GM18867 (cell line): ENCODE measurements around the gene PPP2R5B.

Experiments used
- ATAC-seq: cut with Tn5 transposase; IDR thresholded peaks from one replicate; pipeline ENCODE4 v1.9.1; 2021; ENCODE audit warnings: mild to moderate bottlenecking, moderate library complexity; ENCODE audit not compliant: unreplicated experiment

Gene PPP2R5B

GRCh38 chr11:64926689-64927088 lies 2.2 kb downstream of the PPP2R5B start:
- no peak for ATAC-seq

DNA sequence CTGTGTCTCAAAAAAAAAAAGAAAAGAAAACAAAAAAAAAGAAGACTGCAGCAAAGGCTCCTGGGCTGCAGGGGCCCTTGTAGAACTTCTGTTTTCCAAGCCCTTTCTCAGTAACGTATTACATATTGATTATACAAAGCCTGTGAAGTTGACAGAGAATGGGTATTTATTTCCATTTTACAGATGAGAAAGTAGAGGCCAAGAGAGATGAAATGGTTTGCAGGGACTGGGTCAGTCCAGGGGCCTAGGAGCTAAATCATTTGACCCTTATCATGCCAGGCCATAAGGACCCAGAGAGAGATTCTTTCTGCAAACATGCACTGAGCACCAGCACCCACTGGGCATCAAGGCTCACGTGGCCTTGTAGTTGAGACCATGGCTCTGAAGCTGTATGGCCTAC lies 4.5 kb downstream of the PPP2R5B start:
- no peak for ATAC-seq

- no peak for ATAC-seq
Observed at GRCh38 chr11:64929625-64930024, 5.1 kb downstream of the PPP2R5B start.

DNA sequence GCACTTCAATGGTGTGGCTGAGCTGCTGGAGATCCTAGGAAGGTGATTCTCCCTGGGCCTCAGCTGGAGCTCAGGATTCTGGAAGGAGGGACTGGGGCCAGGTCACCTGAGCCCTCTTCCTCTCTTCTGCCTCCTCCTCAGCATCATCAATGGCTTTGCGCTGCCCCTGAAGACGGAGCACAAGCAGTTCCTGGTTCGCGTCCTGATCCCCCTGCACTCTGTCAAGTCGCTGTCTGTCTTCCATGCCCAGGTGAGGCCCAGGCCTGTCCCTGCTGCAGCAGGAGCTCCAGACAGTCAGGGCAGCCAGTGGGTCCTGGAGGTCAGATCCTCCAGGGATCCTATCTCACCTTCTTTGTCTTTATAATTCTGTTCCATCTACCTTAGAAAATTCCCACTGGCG lies 5.9 kb downstream of the PPP2R5B start:
- ATAC-seq: no peak

DNA sequence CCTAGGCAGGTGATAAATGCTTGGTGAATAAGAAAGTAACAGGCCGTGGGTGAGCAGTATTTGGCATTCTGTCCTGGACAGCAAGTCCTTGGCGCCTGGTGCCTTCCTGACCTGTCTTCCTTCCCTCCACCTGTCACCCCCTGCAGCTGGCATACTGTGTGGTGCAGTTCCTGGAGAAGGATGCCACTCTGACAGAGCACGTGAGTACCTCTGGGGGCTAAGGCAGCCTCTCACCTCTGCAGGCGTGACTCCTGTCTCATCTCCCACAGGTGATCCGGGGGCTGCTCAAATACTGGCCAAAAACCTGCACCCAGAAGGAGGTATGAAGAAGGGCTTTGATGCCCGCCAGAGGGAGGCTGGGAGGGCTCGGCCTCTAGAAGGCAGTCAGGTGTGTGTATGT lies 6.8 kb downstream of the PPP2R5B start:
- no peak for ATAC-seq

- no peak for ATAC-seq
Observed at GRCh38 chr11:64932324-64932723, 7.8 kb downstream of the PPP2R5B start.

DNA sequence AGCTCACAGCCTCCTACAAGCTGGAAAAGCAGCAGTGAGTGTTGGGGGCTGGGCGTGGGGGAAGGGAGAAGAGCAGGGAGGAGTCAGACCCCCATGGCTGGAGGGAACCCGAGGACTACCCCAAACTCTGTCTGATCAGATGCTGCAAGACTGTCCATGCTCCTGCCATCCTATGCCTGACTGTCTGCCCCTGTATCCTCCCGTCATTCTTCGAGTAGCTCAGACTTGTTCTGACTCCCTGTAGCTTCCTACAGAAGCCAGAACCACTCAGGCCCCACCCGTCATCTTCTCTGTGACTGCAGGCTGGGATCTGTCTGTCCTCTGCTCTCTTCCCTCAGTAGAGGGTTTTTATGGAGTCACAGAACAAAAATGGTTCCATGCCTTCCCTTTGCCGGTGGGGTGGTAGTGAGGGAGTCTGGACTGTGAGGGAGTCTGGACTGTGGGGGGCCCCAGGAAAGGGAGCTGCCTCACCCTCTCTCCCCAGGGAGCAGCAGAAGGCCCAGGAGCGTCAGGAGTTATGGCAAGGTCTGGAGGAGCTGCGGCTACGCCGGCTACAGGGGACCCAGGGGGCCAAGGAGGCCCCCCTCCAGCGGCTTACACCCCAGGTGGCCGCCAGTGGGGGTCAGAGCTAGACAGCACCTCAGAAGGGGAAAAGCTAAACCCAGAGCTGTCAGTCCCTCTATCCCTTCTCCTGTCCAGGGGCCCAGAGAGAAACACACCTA lies 8.9 kb downstream of the PPP2R5B start:
- ATAC-seq: no peak

DNA sequence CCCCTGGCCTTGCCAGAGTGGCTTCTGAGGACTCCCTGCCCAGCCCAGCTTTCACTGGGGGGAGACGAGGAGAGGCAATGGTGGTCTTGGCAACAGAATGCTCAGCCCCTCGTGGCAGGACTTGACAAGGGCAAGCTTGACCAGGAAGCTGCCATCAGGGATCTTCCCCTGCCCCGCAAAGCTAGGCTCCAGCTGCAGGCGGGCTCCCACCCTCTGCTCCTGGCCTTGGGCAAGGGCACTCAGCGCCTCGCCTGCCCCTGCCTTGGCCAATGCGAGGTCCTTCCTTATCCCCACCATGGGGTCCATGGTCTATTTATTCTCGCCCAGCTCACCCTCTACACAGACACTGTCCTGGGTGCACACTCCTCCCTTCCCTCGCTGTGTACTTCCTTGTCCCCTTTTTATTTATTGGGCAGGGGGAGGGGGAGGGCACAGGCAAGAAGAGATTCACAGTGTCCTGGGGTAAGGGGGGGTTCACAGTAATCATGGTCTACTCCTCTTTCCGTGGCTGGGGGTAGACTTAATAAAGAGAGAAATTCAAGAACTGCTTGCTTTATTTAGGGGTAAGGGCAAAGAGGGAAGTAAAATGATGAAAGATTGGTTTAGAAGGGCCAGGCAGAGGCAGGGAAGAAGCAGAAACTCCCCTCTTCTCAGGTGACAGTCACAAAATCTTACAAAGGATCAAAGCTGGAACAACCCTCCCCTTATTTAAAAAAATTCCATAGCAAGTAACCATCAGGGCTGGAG lies 9.6 kb downstream of the PPP2R5B start:
- no peak for ATAC-seq

DNA sequence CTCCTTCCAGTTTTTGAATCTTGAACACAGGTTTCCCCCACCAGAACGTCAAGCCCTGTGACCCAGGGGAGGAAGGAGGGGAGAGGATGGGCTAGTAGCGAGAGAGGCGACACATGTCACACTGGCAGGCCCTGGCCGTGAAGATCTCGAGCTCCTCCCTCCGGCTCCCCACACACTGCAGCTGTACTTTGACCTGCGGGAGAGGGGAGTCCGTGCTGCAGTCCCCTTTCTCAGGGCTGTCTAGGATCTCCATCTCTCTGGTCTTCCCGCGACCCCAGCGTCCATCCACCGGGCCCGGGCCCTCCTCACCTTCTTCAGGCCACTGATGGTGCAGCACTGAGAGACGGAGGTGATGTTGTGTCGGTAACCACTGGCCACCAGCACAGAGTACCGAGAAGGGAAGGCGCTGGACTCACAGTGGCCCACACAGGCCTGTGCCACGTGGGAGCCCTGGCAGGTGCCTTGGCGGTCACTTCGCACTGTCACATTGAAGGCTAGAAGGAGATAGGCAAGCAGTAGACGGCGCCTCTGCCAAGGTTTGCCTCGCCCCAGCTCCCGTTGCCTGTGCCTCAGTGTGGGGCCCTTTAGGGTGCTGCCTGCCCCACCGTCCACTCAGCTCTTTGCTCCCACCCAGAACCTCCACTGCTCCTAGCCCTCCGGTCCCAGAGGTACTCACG lies 10.3 kb downstream of the PPP2R5B start:
- ATAC-seq: no peak

DNA sequence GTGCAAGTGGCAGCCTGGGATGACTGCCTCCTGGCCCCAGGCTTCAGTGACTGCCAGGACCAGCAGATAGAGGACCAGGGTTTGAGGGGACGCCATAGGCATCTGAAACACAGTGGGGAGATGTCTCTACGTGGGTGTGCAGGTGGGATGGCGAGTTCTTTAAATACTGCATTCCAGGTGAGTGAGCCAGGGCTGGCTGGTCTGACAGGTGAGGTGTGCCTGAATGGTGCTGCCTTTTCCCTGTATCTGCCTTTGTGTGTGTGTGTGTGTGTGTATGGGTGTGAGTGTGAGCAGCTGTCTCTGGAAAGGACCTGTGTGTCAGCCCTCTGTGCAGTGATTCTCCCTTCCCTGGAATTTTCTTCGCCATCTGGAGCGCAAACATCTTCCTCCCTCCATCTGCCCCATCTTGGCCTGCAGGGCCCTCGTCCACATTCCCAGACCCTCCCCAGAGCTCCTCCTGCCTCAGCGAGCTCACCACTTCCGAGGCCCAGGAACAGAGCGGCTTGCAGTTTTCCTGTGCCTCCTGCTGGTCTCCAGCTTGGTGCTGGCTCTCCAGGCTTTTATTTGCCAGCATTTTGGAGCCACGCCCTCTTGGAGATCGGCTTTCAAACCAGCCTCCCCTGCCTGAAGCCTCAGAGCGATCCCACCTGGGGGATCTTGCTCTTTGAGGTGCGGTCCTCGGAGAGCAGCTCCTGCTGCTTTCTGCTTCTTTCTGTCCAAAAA lies 11.0 kb downstream of the PPP2R5B start, which contains the start of gene GPHA2:
GPHA2 (minus strand) TSS at position 535 of the 723 bp plus-strand sequence; CDS start at position 102, 433 bp downstream.
- ATAC-seq: no peak

- ATAC-seq: no peak
Observed at GRCh38 chr11:64936539-64936938, 12.1 kb downstream of the PPP2R5B start.

DNA sequence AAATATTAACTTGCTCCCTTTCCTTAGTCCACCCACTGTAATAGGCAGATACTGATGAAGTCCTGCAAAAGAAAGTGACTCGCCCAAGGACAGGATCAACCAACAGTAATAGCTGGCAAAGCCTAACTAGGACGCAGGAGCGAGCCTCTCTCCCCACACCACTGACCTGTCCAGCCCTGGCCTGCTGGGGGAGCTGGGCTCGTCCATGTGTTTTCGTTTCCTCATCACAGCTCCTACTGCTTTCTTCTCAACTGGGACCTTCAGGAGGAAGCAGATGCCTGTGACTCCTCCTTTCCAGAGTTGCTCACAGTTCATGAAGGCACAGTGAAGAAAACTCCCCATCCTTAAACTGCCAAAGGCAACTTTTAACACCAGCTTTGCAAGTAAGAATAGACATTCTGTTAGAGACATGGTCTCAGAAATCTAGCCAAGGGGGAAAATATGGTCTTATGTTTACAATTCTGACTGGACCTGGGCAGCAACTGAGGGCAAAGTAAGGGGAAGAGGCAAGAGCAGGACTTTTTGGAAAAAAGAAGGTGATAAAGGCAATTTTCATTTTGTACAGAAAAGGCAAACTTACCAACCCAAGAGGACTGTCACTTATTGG lies 22.8 kb downstream of the PPP2R5B start:
- ATAC-seq: no peak

- ATAC-seq: no peak
Observed at GRCh38 chr11:64951529-64951928, 27.0 kb downstream of the PPP2R5B start.

DNA sequence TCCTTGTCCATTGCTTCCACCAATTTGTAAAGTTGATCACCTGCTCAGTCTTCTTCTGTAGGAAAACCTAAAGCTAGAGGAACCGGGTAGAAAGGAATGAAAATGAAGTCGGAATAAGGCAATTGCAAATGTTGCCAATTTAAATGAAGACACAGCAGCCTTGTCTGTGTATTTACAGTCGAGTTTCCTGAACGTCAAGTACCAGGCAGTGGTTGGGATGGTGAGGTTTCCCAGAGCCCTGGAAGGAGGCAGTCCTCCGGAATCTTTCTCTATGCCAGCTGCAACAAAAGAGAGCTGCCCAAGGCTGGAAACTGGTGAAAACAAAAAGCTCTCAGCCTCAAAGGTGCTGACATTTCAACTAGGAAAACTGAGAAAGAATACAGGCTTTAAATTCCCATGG lies 29.7 kb downstream of the PPP2R5B start:
- ATAC-seq: no peak

DNA sequence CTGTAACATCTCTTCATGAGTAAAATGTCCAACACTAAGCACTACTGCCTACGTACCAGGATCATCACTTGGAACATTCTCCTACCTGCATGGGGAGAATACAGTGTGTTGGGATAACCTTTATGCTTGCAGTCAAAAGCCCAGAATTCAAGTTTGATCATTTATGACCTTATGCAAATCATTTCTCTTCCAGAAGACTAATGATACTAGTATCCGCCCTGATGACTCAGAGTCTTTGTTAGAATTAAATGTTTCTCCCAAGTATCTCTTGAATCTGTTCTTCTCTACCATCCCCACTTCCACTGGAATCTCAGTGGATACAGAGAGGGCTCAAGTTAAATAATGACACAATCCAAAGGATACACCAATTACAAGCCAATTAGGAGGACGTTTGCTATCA lies 35.0 kb downstream of the PPP2R5B start:
- ATAC-seq: no peak

DNA sequence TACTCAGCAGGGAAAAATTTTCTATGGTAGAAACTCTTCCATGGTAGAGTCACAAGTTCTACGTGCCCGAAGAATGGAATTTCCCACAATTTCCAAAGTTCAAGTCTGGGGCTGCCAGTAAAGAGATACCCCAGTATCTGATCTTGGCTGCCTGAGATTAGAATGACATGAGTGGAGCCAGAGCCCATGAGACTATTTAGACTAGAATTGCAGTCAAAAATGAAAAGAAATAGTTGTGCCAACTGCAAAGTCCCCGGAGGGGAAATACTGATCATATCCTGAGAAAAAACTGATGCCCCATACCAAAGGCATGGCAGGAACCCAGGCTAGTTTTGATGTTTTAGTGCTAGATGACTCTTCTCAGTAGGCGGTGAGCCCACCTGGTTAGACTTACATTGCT lies 36.2 kb downstream of the PPP2R5B start:
- ATAC-seq: no peak

GRCh38 chr11:64963072-64963631 lies 38.7 kb downstream of the PPP2R5B start:
- ATAC-seq: no peak

DNA sequence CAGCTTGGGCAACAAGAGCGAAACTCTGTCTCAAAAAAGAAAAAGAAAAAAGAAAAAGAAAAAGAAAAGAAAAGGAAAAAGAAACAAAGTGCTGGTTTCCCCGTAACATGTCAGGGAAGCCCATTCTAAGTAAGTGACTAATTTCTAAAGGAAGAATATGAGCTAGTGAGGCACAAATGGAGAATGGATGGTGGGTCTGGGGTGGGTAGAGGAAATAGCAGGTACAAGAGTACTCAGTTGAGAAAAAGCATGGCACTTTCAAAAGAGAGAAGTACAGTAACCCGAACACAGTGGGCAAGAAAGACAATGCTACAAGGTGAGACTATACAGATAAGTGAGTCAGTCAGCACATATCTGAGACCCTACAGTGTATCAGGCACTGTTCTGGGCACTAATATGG lies 42.9 kb downstream of the PPP2R5B start:
- no peak for ATAC-seq

- ATAC-seq: no peak
Observed at GRCh38 chr11:64969209-64969608, 44.7 kb downstream of the PPP2R5B start.

DNA sequence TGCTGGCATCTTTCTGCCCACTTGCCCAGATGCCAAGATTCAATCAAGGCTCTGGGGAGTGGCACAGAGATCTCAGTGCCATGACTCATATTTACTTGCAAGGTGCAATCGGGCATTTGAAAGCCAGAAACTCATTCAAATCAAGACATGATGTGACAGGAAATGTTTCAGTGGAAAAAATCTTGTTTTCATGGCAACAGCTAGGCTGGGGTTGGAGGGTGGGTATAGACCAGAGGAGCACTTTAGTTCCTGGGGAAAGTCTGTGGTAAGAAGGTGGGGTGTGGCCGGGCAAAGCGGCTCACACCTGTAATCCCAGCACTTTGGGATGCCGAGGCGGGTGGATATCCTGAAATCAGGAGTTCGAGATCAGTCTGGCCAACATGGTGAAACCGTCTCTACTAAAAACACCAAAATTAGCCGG lies 46.3 kb downstream of the PPP2R5B start:
- ATAC-seq: no peak
